HL-60 (cell line): Measurements from ENCODE around the gene SLC35E4.

Experiments
- GABPA ChIP-seq: IDR thresholded peaks from 2 replicates; pipeline ENCODE4 v1.6.1; 2012; ENCODE audit warnings: low read depth
- POLR2AphosphoS5 ChIP-seq: IDR thresholded peaks from 2 replicates; pipeline ENCODE4 v1.6.1; 2012; ENCODE audit warnings: low read depth
- SPI1 ChIP-seq: IDR thresholded peaks from 2 replicates; pipeline ENCODE4 v1.6.1; 2012; ENCODE audit warnings: low read depth, mild to moderate bottlenecking, borderline replicate concordance
- TF ChIP-seq, protein P1 (sequence below): IDR thresholded peaks from one replicate; pipeline ENCODE4 v1.5.1; 2011; ENCODE audit warnings: low read length, control low read depth, inconsistent platforms; ENCODE audit not compliant: insufficient read depth
- TF ChIP-seq, protein P2 (sequence below): IDR thresholded peaks from 2 replicates; pipeline ENCODE4 v1.6.1; 2012; ENCODE audit warnings: low read depth; ENCODE audit not compliant: insufficient replicate concordance

DNA sequence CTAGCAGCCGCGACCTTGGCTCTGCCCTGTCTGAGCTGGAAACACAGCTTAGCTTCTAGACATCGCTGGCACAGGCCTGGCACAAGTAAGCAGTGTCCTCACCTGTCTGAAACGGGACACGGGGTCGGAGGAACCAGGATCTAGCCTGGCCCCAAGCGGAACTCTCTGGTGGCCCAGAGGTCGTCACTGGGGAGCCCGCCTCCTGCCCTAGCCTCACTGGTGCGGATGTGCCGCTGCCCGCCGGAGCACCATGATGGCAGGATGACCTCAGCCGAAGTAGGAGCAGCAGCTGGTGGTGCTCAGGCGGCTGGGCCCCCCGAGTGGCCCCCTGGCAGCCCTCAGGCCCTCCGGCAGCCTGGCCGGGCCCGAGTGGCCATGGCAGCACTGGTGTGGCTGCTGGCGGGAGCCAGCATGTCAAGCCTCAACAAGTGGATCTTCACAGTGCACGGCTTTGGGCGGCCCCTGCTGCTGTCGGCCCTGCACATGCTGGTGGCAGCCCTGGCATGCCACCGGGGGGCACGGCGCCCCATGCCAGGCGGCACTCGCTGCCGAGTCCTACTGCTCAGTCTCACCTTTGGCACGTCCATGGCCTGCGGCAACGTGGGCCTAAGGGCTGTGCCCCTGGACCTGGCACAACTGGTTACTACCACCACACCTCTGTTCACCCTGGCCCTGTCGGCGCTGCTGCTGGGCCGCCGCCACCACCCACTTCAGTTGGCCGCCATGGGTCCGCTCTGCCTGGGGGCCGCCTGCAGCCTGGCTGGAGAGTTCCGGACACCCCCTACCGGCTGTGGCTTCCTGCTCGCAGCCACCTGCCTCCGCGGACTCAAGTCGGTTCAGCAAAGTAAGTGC, 871 bp downstream of the SLC35E4 start:
- TF ChIP-seq, protein P1, sequence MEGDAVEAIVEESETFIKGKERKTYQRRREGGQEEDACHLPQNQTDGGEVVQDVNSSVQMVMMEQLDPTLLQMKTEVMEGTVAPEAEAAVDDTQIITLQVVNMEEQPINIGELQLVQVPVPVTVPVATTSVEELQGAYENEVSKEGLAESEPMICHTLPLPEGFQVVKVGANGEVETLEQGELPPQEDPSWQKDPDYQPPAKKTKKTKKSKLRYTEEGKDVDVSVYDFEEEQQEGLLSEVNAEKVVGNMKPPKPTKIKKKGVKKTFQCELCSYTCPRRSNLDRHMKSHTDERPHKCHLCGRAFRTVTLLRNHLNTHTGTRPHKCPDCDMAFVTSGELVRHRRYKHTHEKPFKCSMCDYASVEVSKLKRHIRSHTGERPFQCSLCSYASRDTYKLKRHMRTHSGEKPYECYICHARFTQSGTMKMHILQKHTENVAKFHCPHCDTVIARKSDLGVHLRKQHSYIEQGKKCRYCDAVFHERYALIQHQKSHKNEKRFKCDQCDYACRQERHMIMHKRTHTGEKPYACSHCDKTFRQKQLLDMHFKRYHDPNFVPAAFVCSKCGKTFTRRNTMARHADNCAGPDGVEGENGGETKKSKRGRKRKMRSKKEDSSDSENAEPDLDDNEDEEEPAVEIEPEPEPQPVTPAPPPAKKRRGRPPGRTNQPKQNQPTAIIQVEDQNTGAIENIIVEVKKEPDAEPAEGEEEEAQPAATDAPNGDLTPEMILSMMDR, result no peak
- no peak for TF ChIP-seq GABPA
- TF ChIP-seq, protein P2, sequence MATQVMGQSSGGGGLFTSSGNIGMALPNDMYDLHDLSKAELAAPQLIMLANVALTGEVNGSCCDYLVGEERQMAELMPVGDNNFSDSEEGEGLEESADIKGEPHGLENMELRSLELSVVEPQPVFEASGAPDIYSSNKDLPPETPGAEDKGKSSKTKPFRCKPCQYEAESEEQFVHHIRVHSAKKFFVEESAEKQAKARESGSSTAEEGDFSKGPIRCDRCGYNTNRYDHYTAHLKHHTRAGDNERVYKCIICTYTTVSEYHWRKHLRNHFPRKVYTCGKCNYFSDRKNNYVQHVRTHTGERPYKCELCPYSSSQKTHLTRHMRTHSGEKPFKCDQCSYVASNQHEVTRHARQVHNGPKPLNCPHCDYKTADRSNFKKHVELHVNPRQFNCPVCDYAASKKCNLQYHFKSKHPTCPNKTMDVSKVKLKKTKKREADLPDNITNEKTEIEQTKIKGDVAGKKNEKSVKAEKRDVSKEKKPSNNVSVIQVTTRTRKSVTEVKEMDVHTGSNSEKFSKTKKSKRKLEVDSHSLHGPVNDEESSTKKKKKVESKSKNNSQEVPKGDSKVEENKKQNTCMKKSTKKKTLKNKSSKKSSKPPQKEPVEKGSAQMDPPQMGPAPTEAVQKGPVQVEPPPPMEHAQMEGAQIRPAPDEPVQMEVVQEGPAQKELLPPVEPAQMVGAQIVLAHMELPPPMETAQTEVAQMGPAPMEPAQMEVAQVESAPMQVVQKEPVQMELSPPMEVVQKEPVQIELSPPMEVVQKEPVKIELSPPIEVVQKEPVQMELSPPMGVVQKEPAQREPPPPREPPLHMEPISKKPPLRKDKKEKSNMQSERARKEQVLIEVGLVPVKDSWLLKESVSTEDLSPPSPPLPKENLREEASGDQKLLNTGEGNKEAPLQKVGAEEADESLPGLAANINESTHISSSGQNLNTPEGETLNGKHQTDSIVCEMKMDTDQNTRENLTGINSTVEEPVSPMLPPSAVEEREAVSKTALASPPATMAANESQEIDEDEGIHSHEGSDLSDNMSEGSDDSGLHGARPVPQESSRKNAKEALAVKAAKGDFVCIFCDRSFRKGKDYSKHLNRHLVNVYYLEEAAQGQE, result no peak
- no peak for TF ChIP-seq SPI1
- no peak for TF ChIP-seq POLR2AphosphoS5
